Astrocyte of the hippocampus (primary cell): ENCODE results near the gene FHOD3.

ENCODE experiments used
- DNase-seq: peaks from one replicate; pipeline ENCODE4 v3.0.0; 2011; ENCODE audit warnings: low read depth, low spot score

FHOD3 gene

DNA sequence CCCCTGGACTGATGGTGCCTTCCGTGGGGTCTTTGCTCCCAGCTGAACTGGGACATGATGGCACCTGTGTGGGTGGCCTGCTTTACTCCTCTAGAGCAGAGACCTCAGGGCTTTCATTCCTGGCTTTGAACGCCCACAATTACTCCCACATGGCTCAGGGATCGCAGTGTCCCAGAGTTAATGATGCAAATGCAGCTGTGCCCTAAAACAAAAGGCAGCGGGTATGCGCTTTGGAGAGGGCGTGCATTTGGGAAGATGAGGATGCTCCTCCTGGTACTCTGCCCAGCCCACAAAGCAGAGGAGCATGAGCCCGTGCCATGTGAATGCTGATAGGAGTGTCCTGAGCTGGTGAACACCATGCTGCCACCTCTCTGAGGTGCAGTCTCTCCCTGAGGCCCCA, 173.4 kb downstream of the FHOD3 start:
- no peak for DNase-seq

DNA sequence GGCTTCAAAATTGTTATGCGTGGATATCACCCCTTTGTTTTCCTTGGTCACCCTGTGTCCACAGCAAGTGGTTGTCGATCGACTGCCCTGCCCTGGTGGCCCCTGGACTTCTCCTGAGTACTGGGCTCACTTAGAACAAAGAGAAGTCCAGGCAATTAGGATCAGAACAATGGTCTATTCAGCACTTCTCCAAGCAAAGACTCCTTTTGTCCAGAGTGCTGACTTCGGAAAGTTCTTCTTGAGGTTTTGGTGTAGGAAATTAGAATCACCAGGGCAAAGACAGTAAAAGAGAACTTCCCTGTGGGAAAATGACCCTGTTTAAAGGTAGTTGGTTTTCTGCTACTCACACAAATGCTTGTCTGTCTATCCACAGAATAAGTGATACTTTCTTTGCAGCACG, 173.9 kb downstream of the FHOD3 start:
- no peak for DNase-seq

DNA sequence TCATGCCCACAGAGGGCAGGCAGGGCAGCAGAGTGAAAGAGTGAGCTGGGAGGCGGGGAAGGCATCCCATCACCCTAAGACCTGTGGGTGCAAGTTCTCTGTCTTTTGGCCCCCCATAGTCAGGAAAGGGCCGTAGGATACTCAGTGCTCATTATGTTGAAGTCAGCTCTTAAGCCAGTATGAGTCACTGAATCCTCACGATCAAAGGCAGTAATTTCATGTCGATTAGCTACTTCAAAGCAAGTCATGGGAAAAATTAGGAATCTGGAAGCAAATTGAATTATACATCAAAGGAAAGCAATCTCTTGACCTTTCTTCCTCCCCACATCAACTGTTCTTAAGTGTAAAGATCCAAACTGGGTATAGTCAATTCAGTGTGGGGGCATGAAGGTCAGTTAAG, 178.9 kb downstream of the FHOD3 start:
- peak; percentile 51 for DNase-seq

DNA sequence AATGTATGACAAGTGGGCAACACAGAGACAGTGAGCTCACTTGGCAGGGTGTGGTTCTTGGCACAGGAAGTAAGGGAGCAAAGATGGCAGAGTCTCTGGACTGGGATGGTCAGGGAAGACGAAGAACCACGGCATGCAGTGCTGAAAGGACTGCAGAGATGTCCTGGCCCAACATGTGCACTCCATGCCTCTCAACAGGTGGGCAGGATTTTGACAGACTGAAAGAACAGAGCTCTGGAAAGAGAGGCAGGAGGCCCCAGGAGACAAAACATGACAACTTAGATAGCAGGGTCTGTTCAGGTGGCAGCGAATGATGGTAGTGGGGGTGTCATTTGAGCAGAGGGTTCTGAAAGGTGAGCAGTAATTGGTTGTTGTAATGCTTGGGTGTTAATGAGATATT, 180.3 kb downstream of the FHOD3 start:
- DNase-seq: no peak

DNA sequence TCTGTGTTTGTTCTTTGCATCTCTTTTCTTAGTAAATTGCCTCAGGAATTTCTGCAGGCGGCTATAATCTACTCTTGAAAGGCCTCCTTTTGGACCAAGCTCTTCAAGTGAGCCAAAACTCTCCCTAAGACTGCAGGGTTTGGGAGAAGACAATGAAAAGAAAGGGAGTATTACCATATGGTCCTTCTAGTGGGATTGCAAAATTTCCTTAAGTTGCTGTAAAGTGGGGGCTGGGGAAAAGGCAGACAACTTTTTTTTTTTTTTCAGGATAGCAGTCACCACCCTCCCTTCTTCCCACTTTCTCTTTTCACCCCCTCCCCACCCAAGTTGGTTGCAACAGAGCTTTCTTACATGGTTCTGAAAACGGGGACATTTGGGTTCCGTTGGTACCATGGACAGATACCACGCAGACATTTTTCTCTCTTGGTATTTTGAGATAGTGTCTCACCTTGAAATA, 183.7 kb downstream of the FHOD3 start:
- DNase-seq: peak; percentile 36

DNA sequence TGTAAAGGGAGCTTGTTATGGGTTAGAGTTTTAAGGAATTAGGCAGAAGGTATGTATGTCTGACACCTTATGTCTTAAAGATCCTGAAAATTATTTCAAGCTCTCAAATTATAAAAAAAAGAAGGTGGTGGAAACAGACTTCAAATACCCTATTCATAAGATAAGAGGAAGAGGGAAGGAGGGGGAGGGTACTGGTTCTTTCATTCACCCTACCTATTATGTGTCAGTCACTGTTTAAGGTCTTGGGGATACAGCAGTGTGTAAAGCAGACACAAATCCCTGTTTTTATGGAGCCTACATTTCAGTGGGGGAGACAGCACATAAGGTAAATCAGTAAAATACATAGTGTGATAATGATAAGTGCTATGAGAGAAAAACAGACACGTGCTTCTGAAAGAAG, 184.4 kb downstream of the FHOD3 start:
- DNase-seq: no peak

DNA sequence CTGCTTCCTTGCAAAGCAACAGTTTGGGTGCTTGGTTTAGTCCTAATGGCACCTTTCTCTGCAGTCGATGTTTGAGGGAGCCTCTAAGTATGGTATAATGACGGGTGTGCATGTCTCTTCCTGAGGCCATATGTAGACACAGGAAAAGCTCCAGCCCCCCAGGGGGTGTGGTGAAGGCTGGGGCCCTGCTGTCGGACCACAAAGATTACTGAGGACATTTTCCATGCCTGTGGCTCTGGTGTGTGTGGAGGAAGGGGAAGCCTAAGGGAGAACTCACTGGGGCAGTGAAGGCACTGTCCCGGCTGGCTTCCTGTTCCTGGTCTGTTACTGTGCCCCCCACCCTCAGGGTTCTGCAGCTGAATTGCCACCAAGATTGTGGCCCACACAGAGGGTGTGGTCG, 187.1 kb downstream of the FHOD3 start:
- no peak for DNase-seq

DNA sequence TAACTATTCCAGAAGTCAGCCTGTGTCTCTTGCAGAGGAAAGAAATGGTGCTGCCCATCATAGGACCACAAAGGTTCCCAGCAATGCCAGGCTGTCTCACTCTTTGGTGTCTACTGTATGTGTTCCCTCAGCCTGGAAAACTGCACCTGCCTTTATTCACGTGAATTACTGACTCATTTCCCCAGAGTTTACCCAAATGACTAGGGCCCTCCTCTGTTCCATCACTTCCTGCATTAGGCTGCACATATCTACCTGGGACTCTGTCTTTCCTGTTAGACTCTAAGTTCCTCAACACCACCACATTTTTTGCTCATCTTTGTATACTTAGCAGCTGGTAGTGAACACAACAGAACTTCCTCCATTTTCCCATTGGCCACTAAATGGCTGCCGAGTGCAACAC, 188.3 kb downstream of the FHOD3 start:
- DNase-seq: no peak

DNA sequence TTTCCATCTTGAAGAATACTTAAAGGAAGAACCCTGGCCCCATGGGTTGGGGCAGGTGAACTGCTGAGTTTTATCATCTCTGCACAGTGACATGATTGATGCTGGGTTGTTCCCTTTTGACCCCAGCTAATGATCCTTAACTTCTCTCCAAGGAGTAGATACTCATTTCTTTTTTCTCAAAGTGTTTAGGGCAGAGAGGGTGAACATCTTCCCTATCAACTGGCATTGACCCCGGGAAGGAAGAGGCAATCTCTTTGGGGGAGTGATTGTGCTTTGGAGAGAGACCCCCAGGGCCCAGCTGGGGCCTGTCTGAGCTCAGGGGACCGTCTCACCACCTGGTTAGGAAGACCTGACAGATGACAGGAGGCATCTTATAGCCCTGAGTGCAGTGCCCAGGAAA, 190.6 kb downstream of the FHOD3 start:
- no peak for DNase-seq

DNA sequence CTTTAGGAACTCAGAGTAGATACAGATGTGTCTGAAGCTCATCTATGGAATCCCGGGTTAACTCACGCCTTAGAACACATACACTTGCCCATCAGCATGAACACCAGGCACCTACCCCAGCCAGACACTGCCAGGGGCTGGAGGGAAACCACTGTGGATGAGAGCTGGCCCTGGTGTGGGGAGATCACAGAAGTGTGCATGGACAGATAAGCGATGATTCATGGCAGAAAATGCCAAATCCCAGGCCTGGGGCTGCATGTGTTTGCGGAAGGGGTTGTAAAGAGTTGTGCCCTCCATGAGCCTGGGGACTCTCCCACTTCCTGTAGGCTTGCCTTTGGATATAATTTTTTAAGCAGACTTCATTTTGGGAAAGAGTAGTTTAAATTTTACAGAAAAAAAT, 193.4 kb downstream of the FHOD3 start:
- DNase-seq: no peak

DNA sequence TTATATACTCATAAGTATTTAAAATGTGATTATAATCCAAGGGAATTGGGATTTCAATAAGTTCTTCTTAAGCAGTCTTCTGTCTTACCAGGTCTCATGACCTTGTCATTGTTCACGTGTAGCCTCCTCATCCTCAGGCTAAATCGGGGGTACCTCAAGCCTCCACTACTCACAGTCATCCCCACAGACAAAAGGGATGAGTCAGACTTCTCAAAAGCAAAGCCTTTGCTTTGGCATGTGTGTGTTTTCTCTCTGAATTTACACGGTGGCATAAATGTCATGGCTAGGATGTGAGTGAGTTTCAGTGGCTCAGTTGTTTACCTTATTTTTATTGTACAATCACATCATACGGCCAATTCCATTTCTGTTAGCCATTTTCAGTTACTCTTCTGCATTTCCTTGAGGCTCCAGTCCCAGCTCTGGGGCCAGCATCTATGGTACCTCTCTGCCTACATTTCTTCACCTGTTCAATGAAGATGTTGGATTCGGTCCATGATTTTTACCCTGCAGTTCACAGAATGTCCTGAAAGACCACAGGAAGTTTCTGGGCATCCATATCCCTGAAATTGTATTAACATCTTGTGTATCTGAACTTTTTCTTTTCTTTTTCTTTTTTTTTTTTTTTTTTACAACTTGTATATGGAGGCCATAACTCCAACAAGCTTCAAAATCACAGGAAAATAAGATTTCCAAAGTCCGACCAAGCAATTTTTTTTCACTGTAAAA, 195.3 kb downstream of the FHOD3 start:
- DNase-seq: peak; percentile 39

DNA sequence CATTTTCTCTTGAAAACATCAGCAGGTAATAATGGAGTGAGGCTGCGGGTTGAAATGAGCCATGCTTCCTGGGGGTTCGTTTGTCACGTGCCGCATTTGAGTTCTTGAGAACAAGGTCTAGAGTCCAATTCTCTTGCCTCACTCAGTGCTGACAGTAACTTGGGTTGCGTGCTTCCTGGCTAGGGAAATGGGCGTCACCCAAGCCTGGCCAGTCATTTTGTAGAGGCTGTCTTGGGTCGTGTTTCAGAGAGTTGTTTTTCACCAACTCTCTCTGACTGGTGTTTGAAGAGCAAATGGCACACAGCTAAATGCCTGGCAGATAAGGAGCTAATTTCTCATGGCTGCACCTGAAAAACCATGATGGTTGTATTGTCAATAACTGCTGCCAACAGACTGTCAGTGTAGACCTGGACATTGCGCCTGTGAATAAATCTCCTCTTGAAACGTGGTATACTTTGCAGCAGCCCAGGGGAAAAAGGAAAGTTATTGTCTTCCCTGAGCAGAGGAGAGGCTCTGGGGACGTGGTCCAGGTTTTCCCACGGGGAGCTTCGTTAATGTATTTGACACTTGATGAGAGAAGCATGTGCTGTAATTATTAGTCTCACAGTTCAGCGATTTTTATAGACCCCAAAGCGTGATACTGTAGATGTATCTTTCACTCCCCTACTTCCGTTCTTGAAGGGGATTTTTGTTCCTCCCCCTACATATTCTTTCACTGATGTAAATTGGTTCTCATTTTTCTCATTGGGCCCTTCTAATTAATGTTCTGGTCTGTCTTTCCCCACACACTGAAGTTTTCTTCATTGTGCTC, 196.0 kb downstream of the FHOD3 start:
- DNase-seq: peak; percentile 55

DNA sequence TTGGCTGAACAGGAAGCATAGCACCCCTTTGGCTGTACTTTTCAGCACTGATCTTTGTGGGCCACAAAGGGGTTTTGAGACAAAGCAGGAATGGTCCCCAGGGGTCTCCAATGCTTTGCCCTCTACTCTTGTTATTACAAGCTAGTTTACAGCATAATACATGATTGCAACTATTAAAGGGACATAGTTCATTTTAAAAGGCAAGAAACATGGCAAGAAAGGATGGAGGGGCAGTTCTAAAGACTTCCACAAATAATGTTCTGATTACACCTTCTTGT, 196.6 kb downstream of the FHOD3 start:
- no peak for DNase-seq

DNA sequence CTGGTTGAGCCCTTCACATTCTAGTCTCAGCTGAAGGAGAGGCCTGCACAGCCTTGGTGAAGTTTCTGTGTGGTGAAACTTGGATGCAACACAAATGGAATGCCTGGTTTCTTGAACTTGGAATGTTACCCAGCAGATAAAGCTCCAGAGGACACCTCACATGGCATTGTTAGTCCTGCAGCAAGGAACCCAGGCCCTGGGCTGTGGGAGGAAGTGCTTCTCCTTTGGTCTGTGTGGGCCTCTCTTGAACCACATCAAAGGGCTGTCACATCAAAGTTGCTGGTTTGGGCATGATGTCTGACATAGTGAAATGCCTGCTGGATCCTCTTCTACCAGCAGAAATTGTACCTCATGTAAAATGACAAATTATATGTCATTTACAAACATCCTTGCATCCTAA, 198.5 kb downstream of the FHOD3 start:
- DNase-seq: peak; percentile 57

DNA sequence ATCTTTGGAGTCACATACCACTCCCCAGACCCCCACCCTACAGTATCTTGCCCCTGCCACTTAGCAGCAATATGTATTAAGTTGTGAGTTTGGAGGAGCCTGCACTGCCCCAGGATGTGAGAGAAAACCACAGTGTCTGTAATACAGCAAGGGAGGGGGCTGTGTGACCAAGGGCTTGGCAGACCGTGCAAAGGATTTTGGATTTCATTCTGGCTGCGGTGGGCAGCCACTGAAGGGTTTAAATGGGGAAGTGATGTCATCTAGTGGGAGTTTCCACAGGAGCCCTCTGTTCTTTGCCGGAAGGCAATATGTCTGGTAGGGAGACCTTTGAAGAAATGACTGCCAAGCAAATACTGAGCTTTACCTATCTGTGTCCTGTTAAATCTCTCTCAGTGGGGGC, 202.4 kb downstream of the FHOD3 start:
- DNase-seq: peak; percentile 91

DNA sequence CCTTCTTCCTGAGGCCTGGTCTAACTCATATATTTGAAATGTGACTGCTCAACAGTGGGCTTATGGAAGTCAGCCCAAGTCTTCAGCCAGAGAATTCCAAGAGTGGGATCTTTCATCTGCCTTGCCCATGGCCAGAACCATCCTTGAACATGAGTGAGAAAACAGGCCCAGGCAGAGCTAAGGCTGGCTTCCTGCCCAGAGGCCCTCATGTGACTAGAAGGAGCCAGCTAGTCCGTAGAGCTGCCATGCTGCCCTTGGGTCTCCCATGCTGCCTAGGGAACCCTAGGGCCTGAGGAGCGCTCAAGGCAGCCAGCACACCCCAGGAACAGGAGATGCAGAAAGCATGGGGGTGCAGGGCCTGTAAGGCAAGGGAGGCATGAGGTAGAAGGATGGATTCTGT, 203.6 kb downstream of the FHOD3 start:
- DNase-seq: no peak

DNA sequence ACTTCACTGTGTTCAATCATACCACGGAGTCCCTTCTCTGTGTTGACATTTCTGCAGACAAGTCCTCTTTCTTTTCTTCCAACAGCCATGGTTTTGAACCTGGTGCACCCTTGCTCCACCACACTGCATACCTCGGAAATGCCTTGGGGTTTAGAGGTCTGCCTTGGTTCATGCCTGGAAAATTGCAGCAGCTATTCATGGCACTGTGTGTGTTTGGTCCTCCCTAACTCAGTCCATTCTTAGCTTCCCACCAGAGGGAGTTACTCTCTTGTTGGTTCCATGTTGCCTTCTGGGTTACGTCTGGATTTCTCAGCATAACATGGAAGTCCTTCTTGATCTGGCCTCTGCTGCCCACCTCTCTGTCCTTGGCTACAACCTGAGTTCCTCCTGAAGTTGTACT, 206.0 kb downstream of the FHOD3 start:
- no peak for DNase-seq

DNA sequence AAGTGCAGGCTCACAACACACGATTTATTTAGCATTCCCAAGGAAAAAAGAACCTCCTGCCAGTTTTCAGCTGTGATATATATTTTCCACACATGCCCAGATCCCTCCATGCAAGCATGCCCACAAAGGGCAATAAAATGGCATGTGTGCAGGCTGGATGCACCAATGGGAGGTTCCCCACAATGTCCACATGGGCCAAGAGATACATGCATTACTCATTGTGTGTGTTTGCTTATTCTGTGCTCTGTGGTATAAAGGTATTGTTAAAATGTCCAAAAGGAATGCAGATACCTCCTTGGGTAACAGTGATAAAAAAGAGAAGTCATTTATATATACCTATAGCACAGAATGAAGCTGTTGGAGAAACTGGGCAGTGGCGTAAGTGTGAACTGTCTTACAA, 207.4 kb downstream of the FHOD3 start:
- DNase-seq: peak; percentile 49

DNA sequence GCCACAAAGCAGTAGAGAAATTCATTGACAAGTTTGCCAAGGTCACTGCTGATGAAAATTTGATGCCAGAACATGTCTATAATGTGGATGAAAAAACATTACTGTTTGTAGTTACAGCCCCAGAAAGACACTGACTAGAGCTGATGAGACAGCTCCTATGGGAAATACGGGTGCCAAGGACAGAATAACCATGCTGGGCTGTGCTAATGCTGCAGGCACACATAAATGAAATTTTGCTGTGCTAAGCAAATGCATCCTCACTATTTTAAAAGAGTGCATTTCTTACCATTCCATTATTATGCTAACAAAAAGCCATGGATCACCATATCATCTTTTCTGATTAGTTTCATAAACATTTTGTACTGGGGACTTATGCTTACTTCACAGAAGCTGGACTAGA, 208.2 kb downstream of the FHOD3 start:
- DNase-seq: no peak

DNA sequence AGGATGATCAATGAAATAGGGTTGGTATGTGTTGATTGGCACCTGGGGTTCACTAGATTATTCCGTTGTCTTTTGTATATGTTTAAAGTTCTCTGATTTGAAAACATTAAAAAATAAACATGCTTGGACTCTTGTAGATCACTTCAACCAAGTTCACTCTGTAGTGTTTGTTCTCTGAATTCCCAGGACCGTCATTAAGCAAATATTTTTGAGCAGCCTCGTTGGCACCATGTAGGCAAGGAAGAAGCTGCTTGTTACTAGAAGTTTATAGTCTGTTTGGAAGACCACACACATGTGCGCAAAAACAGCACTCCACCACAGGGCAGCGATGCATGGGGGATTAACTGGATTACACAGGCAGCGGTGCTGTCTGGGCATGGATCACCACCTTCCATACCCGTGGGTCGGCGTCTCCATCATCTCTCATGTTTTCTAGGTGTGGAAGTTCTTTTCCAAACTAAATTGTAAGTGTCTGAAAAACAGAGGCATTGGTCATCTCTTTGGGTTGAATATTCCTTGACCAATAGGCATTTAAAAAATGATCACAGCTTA, 212.2 kb downstream of the FHOD3 start:
- no peak for DNase-seq

DNA sequence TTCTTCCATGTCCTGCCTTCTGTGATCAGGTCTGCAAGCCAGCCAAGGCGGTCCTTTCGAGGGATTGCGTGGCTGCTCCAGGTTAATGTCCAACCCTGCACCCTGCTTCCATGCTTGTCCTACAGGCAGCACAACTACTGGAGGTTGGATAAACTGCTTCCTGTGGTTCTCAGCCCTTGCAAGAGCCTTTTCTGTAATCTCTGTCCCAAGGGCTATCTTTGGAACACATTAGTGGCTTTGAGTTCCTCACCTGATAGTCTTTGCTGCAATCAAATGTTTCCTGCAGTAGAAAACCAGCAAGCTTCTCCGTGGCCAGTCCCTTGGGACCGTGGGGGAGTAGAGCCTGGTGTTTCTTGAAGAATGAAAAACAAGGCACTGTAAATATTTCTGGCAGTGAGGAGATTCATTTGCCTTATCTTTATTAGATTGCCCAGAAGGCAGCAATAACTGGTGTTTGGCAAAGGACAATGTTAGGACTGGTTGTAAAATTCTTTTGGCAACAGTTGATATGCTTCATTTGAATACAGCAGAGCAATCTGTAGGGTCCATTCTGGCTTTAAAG, 214.4 kb downstream of the FHOD3 start:
- no peak for DNase-seq

DNA sequence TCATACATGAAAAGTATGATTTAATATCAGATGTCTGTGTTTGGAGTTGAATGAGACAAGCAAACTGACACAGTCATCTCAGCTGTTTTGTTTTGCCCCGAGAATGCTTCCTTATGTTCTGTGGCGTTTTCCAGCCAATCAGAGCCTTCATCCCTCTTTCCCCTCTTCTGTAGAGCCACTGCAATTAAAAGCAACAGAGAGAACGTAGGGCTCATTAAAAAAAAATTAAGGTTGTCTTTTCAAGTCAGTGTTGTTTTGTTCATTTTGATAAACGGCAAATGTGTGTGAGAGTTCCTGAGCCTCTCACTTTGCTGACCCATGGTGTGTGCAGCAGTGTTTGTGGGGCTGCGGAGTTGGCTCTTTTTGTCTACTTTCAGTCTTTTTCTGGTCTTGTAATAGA, 216.0 kb downstream of the FHOD3 start:
- DNase-seq: no peak

DNA sequence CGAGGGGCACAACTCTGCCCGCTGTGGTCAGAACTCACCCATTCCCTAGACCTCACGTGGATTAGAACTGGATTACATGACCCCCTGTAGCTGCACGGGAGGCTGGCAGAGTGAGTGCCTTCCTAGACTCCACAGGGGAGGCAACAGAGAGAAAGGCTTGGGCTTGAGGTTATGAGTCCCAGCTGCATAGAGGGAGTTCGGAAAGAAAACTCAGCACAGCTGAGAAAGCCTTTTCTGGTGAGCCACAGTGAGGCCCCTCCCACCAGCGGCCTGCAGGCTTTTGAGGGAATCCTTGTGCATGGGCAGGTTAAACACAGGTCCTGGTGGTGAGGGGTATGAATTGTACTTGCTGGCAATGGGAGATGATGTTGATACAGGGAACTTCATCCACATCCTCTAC, 217.3 kb downstream of the FHOD3 start:
- no peak for DNase-seq
